Smooth muscle cell of the brain vasculature (primary cell): Measurements from ENCODE around the gene SLC22A8.
"Not testable (repeated sequence)": the region's sequence is repeated elsewhere in the genome, so short reads cannot be mapped to it uniquely, and the experiment has no call there.

Source experiments
- DNase-seq: peaks from one replicate; pipeline ENCODE4 v3.0.0-alpha.2; 2012; ENCODE audit warnings: low read depth, low spot score

SLC22A8 gene, protein sequence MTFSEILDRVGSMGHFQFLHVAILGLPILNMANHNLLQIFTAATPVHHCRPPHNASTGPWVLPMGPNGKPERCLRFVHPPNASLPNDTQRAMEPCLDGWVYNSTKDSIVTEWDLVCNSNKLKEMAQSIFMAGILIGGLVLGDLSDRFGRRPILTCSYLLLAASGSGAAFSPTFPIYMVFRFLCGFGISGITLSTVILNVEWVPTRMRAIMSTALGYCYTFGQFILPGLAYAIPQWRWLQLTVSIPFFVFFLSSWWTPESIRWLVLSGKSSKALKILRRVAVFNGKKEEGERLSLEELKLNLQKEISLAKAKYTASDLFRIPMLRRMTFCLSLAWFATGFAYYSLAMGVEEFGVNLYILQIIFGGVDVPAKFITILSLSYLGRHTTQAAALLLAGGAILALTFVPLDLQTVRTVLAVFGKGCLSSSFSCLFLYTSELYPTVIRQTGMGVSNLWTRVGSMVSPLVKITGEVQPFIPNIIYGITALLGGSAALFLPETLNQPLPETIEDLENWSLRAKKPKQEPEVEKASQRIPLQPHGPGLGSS

GRCh38 chr11:63015521-63016215 is at the start of gene SLC22A8:
SLC22A8 (minus strand) TSS chr11:63015841; CDS start chr11:63014958, 883 bp downstream.
- no peak for DNase-seq

DNA sequence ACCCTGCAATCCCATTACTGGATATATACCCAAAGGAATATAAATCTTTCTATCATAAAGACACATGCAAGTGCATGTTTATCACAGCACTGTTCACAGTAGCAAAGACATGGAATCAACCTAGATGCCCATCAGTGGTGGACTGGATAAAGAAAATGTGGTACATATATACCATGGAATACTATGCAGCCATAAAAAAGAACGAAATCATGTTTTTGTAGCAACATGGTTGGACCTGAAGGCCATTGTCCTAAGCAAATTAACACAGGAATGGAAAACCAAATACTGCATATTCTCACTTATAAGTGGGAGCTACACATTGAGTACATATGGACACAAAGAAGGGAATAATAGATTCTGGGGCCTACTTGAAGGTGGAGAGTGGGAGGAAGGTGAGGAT is 30.6 kb upstream of the SLC22A8 start:
- DNase-seq: not testable (repeated sequence)

DNA sequence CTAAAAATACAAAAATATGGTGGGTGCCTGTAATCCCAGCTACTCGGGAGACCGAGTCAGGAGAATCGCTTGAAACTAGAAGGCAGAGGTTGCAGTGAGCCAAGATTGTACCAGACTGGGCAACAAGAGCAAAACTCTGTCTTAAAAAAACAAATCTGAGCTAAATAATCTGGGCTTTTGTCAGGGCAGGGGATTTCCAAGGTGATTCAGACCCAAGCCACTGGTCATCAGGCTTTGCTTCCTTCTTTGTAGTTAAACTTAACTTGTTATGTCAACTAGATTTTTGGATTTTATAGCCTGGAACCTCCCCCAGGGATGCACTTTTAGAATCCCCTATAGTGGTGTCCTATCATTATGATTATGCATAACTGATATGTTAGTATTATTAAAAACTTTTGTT is 27.0 kb upstream of the SLC22A8 start:
- no peak for DNase-seq

GRCh38 chr11:63032457-63032856 is 16.8 kb upstream of the SLC22A8 start:
- DNase-seq: no peak

- peak; percentile 67 for DNase-seq
Measured at GRCh38 chr11:63023841-63024648, 8.4 kb upstream of the SLC22A8 start.

GRCh38 chr11:63023222-63023814 is 7.7 kb upstream of the SLC22A8 start:
- DNase-seq: no peak

DNA sequence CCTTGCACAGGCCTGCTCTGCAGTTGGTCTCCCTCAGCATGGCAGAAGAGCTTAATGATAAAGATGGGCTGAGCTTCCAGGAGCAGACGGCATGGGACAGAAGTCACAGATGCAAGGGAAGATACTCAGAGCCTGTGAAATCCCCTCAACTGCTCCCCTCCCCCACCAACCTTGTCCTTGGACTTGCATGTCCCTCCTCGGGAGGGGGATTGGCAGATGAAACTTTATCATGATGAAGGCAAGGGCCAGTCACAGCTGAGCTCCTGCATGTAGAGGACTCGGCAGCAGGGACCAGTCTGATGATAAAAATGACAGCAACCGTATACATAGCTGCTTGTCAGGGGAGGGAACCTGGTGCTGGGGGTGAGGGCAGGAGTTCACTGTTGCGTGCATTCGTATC is 6.8 kb upstream of the SLC22A8 start:
- no peak for DNase-seq

- DNase-seq: no peak
Measured at GRCh38 chr11:63020671-63021291, 5.1 kb upstream of the SLC22A8 start.

GRCh38 chr11:63019506-63019905 is 3.9 kb upstream of the SLC22A8 start:
- no peak for DNase-seq

- DNase-seq: no peak
Measured at GRCh38 chr11:63017306-63017974, 1.8 kb upstream of the SLC22A8 start.

- DNase-seq: no peak
Measured at GRCh38 chr11:63014408-63015055, 1.1 kb downstream of the SLC22A8 start.

GRCh38 chr11:63012839-63013238 is 2.8 kb downstream of the SLC22A8 start:
- no peak for DNase-seq

DNA sequence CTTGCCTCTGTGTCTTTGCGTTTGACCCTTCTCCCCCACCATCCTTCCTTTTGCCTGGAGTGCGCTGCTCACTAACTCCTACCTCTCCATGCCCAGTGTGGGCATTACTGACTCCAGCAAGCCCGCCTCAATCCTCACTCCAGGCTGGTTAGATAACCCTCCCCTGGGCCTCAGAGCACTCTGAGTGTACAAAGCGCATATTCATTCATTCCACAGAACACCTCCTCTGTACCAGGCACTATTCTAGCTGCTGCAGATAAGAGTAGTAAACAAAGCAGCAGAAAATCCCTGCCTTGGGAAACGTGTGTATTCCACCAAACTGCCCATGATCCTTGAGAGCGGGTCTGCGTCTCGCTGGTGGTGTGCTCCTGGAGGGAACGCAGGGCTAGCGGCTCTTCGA is 3.2 kb downstream of the SLC22A8 start:
- DNase-seq: no peak

- DNase-seq: no peak
Measured at GRCh38 chr11:63010934-63011439, 4.7 kb downstream of the SLC22A8 start.

- DNase-seq: no peak
Measured at GRCh38 chr11:63007920-63008319, 7.7 kb downstream of the SLC22A8 start.

GRCh38 chr11:63001456-63001855 is 14.2 kb downstream of the SLC22A8 start:
- DNase-seq: no peak

GRCh38 chr11:62999649-63000048 is 16.0 kb downstream of the SLC22A8 start:
- no peak for DNase-seq

- no peak for DNase-seq
Measured at GRCh38 chr11:62999156-62999555, 16.5 kb downstream of the SLC22A8 start.

DNA sequence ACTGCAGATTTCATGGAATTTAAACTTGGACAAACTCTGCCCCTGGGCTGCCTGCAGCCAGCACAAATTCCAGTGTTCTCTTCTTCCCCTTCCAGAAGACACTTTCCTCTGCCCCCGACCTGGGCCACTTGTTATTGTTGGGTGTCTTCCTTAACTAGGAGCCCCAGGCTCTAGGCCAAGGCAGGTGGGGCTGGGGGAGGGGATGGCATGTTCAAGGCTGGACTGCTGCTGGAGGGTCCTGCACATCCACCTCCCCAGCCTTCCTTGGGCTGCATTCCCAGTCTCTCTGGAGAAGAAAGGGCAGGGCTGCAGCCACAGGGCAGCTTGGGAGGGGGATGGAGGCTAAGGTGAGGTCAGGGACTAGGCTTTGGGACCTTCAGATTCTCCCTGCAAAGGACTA is 19.4 kb downstream of the SLC22A8 start:
- DNase-seq: no peak

GRCh38 chr11:62994775-62995174 is 20.9 kb downstream of the SLC22A8 start:
- DNase-seq: no peak
